ENCODE measurements around the gene C19orf67.
A peak's percentile ranks its signal among the peaks of the same experiment; 100 is the strongest.

C19orf67 gene

DNA sequence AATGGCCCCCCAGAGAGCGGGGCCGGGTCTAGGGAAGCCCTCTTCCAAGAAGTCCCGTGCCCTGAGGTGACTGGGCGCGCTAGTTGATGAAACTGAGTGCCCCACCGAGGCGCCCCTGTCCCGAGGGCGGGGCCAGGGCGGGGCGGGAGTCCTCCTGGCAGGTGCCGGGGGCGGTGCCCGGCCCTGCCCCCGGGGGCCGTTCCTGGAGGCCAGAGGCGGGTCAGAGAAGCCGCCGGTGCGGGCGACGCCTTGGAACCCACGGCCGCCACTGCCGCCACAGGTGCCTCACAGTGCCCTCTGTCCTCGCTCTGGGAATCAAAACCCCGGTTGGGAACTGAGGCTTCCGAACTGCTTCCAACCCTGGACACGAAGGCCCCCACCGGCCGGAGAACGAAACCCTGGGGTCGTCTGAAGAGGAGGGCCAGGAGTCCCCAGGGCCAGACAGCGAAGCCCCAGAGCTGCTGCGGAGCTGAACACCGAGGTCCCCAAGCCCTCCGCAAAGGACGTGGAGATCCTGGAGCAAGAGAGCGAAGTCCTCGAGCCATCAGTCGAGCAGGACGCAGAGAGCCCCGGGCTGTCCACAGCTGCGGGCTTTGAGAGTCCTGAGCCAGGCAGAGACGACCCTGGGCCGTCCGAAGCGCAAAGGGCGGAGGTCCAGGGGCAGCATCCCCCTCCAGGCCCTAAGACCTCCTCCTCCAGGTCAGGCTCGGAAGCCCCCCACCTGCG, 12.9 kb downstream of the C19orf67 start, which contains the start of gene MISP3 (continued):
- TF ChIP-seq, protein P1, sequence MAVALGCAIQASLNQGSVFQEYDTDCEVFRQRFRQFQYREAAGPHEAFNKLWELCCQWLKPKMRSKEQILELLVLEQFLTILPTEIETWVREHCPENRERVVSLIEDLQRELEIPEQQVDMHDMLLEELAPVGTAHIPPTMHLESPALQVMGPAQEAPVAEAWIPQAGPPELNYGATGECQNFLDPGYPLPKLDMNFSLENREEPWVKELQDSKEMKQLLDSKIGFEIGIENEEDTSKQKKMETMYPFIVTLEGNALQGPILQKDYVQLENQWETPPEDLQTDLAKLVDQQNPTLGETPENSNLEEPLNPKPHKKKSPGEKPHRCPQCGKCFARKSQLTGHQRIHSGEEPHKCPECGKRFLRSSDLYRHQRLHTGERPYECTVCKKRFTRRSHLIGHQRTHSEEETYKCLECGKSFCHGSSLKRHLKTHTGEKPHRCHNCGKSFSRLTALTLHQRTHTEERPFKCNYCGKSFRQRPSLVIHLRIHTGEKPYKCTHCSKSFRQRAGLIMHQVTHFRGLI (tag by site-specific recombination; IDR thresholded peaks at IDR 0.05) = 0 out of 2 replicates have a peak, but pooled peaks have one; percentile 34
- TF ChIP-seq ZNF121 (tag by site-specific recombination; IDR thresholded peaks at IDR 0.05) (no peak), ZNF175 (tag by site-specific recombination; IDR thresholded peaks at IDR 0.05) (no peak), ZSCAN16 (tag by site-specific recombination; IDR thresholded peaks at IDR 0.05) (no peak), GLIS2 (tag by site-specific recombination; IDR thresholded peaks at IDR 0.05) (peak; percentile 74), ELK4 (IDR thresholded peaks at IDR 0.05; ENCODE audit: borderline replicate concordance, low read depth, low read length) (no peak), KLF16 (tag by site-specific recombination; IDR thresholded peaks at IDR 0.05) (peak; percentile 17; the same call in 1 of the 2 replicates), ZNF660 (tag by site-specific recombination; IDR thresholded peaks at IDR 0.05) (no peak), ATF2 (tag by site-specific recombination; IDR thresholded peaks at IDR 0.05; ENCODE audit: low read depth) (no peak), ZNF19 (tag by site-specific recombination; IDR thresholded peaks at IDR 0.05; ENCODE audit: low read depth) (no peak), ZNF529 (tag by site-specific recombination; IDR thresholded peaks at IDR 0.05; ENCODE audit: insufficient replicate concordance) (no peak), KLF1 (tag by site-specific recombination; IDR thresholded peaks at IDR 0.05) (peak; percentile 96), ZNF561 (tag by site-specific recombination; IDR thresholded peaks at IDR 0.05; ENCODE audit: borderline replicate concordance) (no peak), ZNF518A (tag by site-specific recombination; conservative IDR thresholded peaks at IDR 0.05; ENCODE audit: low read depth) (no peak), ZSCAN23 (tag by site-specific recombination; IDR thresholded peaks at IDR 0.05) (no peak), ZNF324 (tag by site-specific recombination; IDR thresholded peaks at IDR 0.05) (no peak), ZNF16 (tag by site-specific recombination; IDR thresholded peaks at IDR 0.05; ENCODE audit: low read depth) (no peak), ZBTB6 (tag by site-specific recombination; IDR thresholded peaks at IDR 0.05) (peak; percentile 89), ZNF169 (tag by site-specific recombination; IDR thresholded peaks at IDR 0.05) (no peak), ZXDB (tag by site-specific recombination; IDR thresholded peaks at IDR 0.05) (0 out of 2 replicates have a peak, but pooled peaks have one; percentile 54), OVOL3 (tag by site-specific recombination; IDR thresholded peaks at IDR 0.05) (no peak), ZNF302 (tag by site-specific recombination; IDR thresholded peaks at IDR 0.05; ENCODE audit: low read depth) (no peak), ZNF354C (tag by site-specific recombination; IDR thresholded peaks at IDR 0.05; ENCODE audit: borderline replicate concordance, low read depth) (no peak), ZNF626 (tag by site-specific recombination; IDR thresholded peaks at IDR 0.05) (no peak), ZNF26 (tag by site-specific recombination; IDR thresholded peaks at IDR 0.05) (no peak), RBAK (tag by site-specific recombination; IDR thresholded peaks at IDR 0.05) (no peak)
- TF ChIP-seq, protein P2, sequence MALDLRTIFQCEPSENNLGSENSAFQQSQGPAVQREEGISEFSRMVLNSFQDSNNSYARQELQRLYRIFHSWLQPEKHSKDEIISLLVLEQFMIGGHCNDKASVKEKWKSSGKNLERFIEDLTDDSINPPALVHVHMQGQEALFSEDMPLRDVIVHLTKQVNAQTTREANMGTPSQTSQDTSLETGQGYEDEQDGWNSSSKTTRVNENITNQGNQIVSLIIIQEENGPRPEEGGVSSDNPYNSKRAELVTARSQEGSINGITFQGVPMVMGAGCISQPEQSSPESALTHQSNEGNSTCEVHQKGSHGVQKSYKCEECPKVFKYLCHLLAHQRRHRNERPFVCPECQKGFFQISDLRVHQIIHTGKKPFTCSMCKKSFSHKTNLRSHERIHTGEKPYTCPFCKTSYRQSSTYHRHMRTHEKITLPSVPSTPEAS (tag by site-specific recombination; IDR thresholded peaks at IDR 0.05) = no peak
